AG04449 (cell line): Measurements from ENCODE around the gene ARHGEF40.

Experiments used
- CTCF ChIA-PET: fragments of 350-600 bp; formaldehyde crosslinking; extraction: SDS; loops from one replicate; lab custom pipeline; 2021; ENCODE audit warnings: antibody characterized with exemption; lab: Yijun Ruan, JAX
- POLR2A ChIA-PET: fragments of 400-600, 350-600 bp; formaldehyde crosslinking; extraction: SDS; loops from one replicate; lab custom pipeline; 2020; ENCODE audit warnings: antibody characterized with exemption, inconsistent platforms; lab: Yijun Ruan, JAX
- DNase-seq: peaks from one replicate; pipeline ENCODE4 v3.0.0-alpha.2; 2010; ENCODE audit warnings: low read depth, low spot score
- H3K4me3 ChIP-seq: 2 replicates; pipeline ENCODE4 v1.5.1; 2011; ENCODE audit warnings: low read depth, mild to moderate bottlenecking, control low read depth, low read length
- CTCF ChIP-seq: IDR thresholded peaks from one replicate; pipeline ENCODE4 v1.5.1; 2011; ENCODE audit warnings: mild to moderate bottlenecking, moderate library complexity, low read length, control low read depth, inconsistent platforms; ENCODE audit not compliant: insufficient read depth; ENCODE audit errors: missing control alignments

The ARHGEF40 gene

DNA sequence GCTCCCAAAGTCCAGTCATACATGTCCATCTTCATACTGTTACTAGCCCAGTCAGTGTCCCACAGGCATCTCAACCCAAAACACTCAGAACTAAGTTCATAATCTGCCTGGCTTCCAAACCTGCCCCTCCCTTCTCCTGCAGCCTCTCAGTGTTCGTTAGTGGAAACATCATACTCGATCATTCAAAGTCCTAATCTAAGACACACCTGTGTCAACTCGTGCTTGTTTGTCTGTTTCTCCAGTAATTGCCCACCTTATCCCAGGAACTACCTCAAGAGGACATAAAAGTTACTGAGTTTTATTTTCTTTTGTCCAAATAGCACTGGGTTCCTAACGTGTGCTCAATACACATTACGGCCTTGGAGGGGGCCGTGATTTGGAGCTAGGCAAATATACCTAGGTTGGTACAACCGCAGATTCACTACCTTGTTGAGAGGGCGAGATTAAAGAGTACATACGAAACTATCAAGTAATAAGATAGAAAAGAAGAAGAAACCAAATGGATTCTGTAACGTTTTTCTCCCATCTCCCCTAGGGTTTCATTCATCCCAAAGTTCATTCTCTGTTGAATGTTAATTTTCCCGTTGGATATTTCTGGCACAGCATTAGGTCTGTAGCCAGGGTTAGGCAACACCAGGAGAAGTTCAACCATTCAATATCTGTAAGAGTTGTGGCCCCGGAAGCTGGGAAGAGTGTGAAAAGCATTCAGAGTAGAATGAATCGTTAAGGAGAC is 9.3 kb upstream of the ARHGEF40 start:
- no peak for DNase-seq
- POLR2A ChIA-PET = interaction anchor here (1.9 kb wide), 1 partner anchor 11 kb away, joined by 8 read pairs; no protein-coding TSS in a partner anchor
- no peak for TF ChIP-seq CTCF
- CTCF ChIA-PET = interaction anchor here (0.9 to 9.6 kb wide), 10 partner anchors 8 to 56 kb away, joined by 3 to 137 read pairs (median 11); partner anchors contain the start of gene ARHGEF40
- H3K4me3 ChIP-seq = no peak overlapping the region

- no peak overlapping the region for H3K4me3 ChIP-seq
- no peak for TF ChIP-seq CTCF
- ChIA-PET POLR2A (interaction anchor here (1.9 kb wide), 1 partner anchor 10 kb away, joined by 8 read pairs; no protein-coding TSS in a partner anchor), CTCF (interaction anchor here (0.9 to 9.6 kb wide), 14 partner anchors 7 to 90 kb away, joined by 3 to 137 read pairs (median 6); partner anchors contain the start of gene ARHGEF40)
- DNase-seq = no peak
These were observed 8.8 kb upstream of the ARHGEF40 start for GRCh38 chr14:21061347-21061668.

DNA sequence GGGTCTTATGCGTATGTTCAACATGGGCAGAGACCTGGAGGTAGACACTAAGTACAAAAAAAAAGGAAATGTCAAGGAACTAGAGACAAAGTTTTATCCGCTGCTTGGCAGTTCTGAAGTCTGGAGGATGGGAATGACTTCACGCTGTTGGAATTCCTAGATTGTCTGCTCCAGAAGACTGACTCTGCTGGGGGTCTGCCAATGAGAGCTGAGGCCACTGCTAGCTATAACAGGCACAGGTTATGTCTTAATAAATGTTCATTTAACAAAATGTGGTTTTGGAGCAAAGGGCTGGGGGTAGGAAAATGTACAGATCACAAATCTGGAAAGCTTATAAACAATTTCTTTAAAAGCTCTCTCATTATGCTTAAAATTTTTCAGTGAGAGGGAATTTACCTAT is 6.6 kb upstream of the ARHGEF40 start:
- ChIA-PET POLR2A (interaction anchor here (0.7 kb wide), 2 partner anchors 8 to 15 kb away, joined by 3 to 4 read pairs; no protein-coding TSS in a partner anchor), CTCF (interaction anchor here (0.6 to 9.6 kb wide), 14 partner anchors 11 to 751 kb away, joined by 3 to 137 read pairs (median 5); no protein-coding TSS in a partner anchor)
- TF ChIP-seq CTCF = no peak
- no peak overlapping the region for H3K4me3 ChIP-seq
- no peak for DNase-seq

GRCh38 chr14:21066882-21067502 is 3.1 kb upstream of the ARHGEF40 start:
- no peak for TF ChIP-seq CTCF
- ChIA-PET CTCF (interaction anchor here (0.6 to 9.6 kb wide), 15 partner anchors 8 to 271 kb away, joined by 3 to 300 read pairs (median 7); partner anchors contain the start of gene TMEM253), POLR2A (no interaction called here)
- H3K4me3 ChIP-seq = no peak overlapping the region
- no peak for DNase-seq

- no peak for DNase-seq
- POLR2A ChIA-PET = interaction anchor here (0.9 kb wide), 2 partner anchors 26 to 36 kb away, joined by 3 to 5 read pairs; no protein-coding TSS in a partner anchor
- CTCF ChIA-PET = interaction anchor here (0.7 to 9.6 kb wide), 26 partner anchors 8 to 72 kb away, joined by 3 to 300 read pairs (median 4); partner anchors contain the start of genes TMEM253, TPPP2 and ZNF219
- peak; percentile 62 for TF ChIP-seq CTCF
- H3K4me3 ChIP-seq = peak overlapping the region; percentile 81
These were observed 1.4 kb upstream of the ARHGEF40 start for GRCh38 chr14:21068521-21069387.
